ENCODE data around the gene ARHGAP10.
"Not testable (repeated sequence)": the region's sequence is repeated elsewhere in the genome, so short reads cannot be mapped to it uniquely, and the experiment has no call there.

The ARHGAP10 gene

DNA sequence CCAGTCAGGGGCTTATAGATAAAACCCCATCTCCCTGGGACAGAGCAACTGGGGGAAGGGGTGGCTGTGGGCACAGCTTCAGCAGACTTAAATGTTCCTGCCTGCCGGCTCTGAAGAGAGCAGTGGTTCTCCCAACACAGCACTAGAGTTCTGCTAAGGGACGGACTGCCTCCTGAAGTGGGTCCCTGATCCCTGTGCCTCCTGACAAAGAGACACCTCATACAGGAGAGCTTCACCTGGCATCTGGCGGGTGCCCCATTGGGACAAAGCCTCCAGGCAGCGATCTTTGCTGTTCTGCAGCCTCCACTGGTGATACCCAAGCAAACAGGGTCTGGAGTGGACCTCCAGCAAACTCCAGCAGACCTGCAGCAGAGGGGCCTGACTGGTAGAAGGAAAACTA lies 351.2 kb downstream of the ARHGAP10 start:
- DNase-seq, result not testable (repeated sequence)

- no peak for DNase-seq
Measured at GRCh38 chr4:148089624-148090023, 357.7 kb downstream of the ARHGAP10 start.

GRCh38 chr4:148090029-148090428 lies 358.1 kb downstream of the ARHGAP10 start:
- DNase-seq, result no peak

DNA sequence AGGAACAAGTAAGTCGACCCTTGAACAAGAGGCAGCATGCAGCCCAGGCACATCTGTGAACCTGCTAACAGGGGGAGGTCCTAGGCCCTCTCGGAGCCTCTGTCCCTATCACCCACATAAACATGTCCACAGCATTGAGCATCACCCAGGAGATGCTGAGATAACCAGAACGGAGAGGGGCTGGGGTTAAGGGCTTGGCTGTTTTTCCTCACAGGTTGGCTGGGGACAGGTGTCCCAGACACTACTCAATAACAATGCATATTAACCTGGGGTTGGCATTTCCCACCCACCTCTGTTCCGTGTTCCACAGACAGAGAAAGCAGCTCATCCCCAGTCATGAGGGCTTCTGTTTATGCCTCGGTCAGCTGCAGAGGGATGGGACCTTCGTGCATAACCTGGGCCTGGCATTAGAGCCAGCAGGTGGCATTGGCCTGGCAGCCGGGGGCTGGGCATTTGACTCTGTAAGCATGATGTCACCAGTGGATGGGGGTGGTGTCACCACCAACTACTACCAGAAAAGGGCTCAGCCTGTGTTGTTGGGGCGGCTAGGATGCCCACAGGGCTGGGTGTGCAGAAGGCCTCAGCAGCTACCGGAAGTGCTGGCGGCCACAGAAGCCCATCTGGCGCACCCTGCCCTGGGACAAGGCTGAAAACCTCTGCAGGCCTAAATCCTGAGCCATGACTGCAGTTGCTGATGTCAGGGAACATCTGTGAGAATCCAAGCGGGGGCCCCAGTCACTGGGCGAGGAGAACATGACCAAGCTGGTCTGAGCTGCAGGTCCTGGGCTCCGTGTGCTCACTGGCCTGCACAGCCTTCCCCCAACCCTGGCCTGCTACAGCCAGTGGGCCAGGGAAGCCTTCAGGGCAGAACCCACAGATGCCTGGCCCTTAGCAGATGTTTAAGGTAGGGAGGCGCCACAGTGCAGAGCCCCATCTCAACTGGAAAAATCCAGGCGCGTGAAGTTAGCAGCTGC lies 358.9 kb downstream of the ARHGAP10 start:
- DNase-seq, result no peak

- DNase-seq, result peak in 1 of 56 donors; percentile 5
Measured at GRCh38 chr4:148091896-148092295, 360.0 kb downstream of the ARHGAP10 start.

GRCh38 chr4:148092316-148093014 lies 360.6 kb downstream of the ARHGAP10 start:
- no peak for DNase-seq

- DNase-seq, result no peak
Measured at GRCh38 chr4:148093065-148093464, 361.2 kb downstream of the ARHGAP10 start.

DNA sequence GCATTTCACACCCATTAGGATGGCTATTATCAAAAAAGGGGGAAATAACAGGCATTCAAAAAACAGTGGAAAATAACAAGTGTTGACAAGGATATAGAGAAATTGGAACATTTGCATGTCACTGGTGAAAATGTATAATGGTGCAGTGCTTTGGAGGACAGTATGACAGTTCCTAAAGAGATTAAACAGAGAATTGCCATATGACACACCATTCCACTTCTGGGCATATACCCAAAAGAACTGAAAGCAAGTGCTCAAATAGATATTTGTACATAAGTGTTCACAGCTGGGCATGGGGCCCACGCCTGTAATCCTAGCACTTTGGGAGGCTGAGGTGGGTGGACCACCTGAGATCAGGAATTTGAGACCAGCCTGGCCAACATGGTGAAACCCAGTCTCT lies 362.3 kb downstream of the ARHGAP10 start:
- DNase-seq, result no peak

DNA sequence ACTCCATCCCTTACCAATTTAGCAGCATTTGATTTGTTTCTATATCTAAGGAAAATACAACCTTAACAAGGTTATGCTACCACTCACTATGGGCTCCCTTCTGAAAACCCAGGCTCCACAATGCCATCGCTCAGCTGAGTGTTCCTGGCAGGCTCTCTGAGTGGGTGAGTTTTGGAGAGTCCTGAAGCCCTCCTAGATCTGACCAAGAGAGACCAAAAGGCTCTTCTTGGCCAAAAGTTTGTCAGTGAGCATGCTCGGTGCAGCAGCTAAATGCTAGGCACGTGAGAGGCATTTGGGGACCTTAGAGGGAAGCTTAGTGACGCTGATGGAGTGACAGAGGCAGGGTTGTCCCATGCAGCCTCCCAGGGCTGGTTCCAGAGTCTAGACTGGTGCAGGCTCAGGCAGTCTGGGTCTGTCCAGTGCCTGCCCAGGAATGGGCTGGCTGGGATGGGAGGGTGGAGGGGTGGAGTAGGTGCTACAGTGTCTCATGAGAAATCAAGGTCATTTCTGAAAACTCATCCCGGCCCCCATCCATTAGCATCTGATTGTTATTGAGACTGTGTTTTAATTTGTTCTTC lies 363.5 kb downstream of the ARHGAP10 start:
- no peak for DNase-seq

GRCh38 chr4:148097801-148098200 lies 365.9 kb downstream of the ARHGAP10 start:
- DNase-seq, result no peak

DNA sequence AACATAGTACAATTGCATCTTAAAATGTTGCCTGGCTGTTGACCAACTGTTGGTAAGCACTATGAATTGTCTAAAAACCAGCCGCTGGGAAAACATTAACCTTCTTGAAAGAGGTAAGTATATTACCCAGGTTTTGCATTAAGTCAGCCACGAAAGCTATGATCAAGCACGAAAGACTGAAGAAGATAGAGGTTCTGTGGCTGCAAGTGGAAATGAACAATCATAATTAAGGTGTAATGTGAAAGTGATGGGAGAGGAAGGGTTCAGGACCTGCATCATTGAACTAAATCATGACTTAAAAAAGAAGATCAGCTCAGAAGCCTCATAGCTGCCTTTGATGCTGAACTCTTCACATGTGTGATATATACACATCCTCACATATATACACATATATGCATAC lies 369.3 kb downstream of the ARHGAP10 start:
- no peak for DNase-seq

- no peak for DNase-seq
Measured at GRCh38 chr4:148101790-148102189, 369.9 kb downstream of the ARHGAP10 start.

DNA sequence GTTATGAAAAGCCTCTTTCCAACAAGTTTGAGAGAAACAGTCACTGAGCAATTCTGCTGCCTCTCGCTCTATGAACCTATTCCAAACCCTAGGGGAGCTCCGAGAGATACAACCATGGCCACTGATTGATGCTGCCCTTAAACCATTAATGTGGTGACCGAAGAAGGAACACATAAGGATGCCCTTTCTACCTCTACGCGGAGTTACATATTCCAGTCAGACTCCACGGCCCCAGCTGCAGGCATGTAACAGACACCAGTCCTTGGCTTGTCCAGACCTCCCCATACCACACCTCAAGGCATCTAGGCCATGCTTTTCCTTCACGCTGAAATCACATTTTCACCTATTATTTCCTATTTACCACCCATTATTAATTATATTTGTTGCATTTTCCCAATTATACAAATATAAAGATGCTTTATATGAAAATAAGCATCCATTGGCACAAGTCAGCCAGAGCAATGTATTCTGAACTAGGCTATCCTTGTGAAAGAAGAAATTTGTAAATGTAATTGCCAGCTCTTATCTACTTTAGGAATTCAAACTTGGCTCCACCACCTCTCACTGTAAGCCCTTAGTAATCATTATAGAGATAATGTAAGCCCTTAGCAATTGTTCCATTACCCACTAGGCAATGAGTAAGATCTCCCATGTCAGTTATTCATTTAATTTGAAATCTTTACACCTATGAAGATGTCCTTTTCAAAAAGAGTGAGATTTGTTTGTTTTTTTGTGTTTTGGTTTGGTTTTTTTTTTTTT lies 371.9 kb downstream of the ARHGAP10 start:
- no peak for DNase-seq

GRCh38 chr4:148108766-148109165 lies 376.9 kb downstream of the ARHGAP10 start:
- no peak for DNase-seq

DNA sequence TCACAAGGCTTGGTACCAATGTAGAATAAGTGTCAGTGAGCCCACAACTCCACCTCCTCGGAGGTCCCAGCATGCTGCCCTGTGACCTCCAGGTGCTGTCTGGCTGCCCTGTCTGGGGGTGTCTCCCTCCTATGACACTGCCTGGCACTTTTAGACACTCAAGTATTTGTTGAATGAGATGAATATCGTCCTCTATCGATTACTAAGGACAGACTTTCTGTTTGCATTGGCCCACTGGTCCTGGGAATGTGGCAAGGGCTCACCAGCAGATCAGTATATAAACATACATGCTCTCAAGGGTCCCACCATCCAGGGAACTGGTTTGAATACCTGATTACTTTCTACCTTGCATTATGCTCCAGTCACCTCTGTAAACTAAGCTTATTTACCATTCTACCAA lies 377.3 kb downstream of the ARHGAP10 start:
- DNase-seq, result no peak

DNA sequence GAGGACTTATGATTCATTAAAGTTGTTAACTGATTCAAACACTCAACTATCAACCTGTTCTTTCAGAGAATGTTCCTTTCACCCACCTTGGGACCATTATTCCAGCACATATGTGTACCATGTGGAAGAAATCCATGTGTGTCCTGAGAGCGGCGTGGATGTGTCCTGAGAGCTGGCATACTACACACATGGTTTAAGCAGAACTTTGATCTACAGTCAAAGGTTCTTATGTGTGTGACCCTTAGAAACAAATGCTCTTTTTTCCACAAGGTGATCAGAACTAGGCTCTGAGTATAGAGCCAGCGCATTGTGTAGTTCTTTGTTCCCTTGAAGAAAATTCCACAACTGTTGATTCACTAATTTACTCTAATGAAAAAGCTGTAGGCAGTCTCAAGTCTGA lies 378.3 kb downstream of the ARHGAP10 start:
- DNase-seq, result no peak

- DNase-seq, result no peak
Measured at GRCh38 chr4:148112231-148112982, 380.5 kb downstream of the ARHGAP10 start.

- no peak for DNase-seq
Measured at GRCh38 chr4:148114436-148114835, 382.5 kb downstream of the ARHGAP10 start.

- DNase-seq, result peak in 1 of 56 donors; percentile 4
Measured at GRCh38 chr4:148116264-148116663, 384.4 kb downstream of the ARHGAP10 start.

DNA sequence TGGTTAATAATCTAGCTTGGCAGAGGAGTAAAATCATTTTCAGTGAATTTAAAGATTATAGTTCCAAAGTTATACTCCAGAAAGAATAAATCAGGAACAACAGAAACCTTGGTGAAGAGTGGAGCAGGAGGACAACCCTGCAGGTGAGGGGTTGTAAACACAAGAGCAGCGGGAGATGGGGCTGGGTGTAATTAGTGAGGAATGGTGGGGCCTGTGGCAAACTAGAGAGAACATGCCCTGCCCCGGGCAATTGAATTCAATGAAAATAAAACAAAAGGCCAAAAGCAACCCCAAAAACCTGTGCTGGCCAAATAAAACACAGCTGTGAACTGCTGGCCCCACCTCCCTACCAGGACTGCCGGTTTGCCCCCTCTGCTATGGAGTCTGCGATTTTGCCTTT lies 385.1 kb downstream of the ARHGAP10 start:
- no peak for DNase-seq

GRCh38 chr4:148118179-148118578 lies 386.3 kb downstream of the ARHGAP10 start:
- no peak for DNase-seq

All from amygdala (tissue), 56 donors.